Astrocyte of the spinal cord (primary cell): ENCODE data around the gene ASAP3.
A peak's percentile ranks its signal among the peaks of the same experiment; 100 is the strongest.

ENCODE experiments used
- DNase-seq: peaks from one replicate; pipeline ENCODE4 v3.0.0; 2011; ENCODE audit warnings: low read depth, low spot score
- H3K4me3 ChIP-seq: 2 replicates; pipeline ENCODE4 v1.5.1; 2011; ENCODE audit warnings: low read depth, mild to moderate bottlenecking, low read length, moderate library complexity
- CTCF ChIP-seq: IDR thresholded peaks from 2 replicates; pipeline ENCODE4 v1.5.1; 2012; ENCODE audit warnings: low read depth, mild to moderate bottlenecking, low read length, inconsistent platforms
- in situ Hi-C: cut with HindIII; loops from 2 replicates; pipeline ENCODE4 v1.10.0; 2017; ENCODE audit warnings: low sequenced_read_pairs

ASAP3 gene

GRCh38 chr1:23407016-23407630 is 76.9 kb downstream of the ASAP3 start:
- H3K4me3 ChIP-seq: no peak overlapping the region
- no peak for TF ChIP-seq CTCF
- no peak for DNase-seq
- in situ Hi-C loops: no loop called here

DNA sequence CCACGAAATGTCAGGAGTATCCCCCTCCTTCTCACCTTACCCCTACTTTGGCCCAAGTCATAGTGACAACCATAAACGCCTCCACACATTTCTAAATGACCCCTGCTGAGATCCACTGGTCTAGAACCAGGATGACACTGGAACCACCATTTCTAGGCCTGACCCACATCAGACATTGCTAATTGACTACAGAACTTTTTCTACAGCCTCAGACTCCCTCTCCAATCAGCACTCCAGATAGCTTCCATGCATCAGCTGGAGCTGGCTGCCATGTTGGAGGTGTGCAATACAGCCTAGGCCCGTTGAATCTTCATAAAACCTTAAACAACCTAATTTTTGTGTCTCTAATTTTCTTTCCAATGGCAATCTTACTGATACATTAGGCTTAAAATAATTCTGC is 78.0 kb downstream of the ASAP3 start:
- TF ChIP-seq CTCF: no peak
- DNase-seq: no peak
- in situ Hi-C loops: no loop called here
- no peak overlapping the region for H3K4me3 ChIP-seq

DNA sequence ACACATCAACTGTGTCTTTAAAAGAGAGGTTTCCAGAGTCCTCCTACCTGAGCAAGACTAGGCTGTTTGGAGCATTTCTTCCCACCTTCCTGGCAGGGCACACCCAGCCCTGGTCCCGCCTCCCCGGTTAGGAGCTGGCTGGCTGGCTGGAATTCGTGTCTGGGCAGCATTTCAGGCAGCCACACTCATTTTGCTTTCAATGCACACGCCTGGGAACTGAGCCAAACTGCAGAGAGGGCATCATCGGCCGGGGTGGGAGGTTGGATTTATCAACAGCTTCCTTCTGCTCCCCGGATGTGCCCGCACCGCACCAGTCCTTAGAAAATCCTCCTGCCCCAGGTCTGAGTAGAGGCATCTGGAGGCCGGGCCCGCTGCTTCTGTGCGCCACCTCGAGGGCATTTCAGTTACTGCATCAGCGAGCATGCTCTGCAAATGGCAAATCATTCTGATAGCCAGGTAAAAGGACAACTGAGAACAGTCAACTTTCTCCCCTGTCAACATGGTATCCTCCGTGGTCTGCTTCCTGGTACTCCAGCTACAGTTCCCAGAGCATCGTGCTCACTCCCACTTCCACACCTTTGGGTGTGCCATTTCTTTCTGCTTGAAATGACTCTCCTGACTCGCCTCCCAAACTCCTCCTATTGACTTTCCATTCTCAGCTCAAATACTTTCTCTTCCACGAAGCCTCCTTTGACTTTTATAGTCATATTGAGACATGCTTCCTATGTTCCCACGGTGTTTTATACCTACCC is 80.1 kb downstream of the ASAP3 start:
- H3K4me3 ChIP-seq: no peak overlapping the region
- in situ Hi-C loops: no loop called here
- peak; percentile 96 for TF ChIP-seq CTCF
- peak; percentile 94 for DNase-seq

DNA sequence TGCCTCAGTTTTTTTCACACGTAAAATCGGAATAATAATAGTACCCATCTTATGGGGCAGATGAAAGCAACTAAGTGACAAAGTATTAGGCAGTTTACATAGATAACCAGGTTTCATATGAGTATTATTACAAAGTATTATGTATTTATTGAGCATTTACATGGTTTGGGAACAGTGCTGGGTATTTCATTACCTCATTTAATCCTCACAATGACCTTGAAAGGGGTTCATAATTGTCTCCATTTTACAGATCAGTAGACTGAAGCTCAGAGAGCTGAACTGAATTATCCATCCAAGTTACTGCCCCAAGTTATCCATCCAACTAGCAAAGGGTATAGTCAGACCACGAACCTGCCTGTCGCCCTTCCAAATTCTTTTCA is 80.6 kb downstream of the ASAP3 start:
- H3K4me3 ChIP-seq: no peak overlapping the region
- no peak for TF ChIP-seq CTCF
- no peak for DNase-seq
- in situ Hi-C loops: no loop called here

DNA sequence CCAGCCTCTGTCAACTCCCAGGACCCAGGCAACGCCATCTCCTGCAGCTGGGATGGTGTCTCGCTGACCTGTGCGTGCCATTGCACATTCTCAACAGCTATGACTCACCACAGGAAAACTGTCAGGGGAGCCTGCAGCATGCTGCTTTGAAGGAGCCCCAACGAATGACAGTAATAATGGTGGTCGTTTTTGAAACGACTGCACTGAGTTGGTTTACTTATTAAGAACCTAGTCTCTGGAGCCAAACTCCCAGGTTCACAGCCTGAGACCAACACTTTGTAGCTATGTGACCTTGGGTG is 81.0 kb downstream of the ASAP3 start:
- DNase-seq: peak; percentile 77
- TF ChIP-seq CTCF: no peak
- in situ Hi-C loops: no loop called here
- H3K4me3 ChIP-seq: no peak overlapping the region

DNA sequence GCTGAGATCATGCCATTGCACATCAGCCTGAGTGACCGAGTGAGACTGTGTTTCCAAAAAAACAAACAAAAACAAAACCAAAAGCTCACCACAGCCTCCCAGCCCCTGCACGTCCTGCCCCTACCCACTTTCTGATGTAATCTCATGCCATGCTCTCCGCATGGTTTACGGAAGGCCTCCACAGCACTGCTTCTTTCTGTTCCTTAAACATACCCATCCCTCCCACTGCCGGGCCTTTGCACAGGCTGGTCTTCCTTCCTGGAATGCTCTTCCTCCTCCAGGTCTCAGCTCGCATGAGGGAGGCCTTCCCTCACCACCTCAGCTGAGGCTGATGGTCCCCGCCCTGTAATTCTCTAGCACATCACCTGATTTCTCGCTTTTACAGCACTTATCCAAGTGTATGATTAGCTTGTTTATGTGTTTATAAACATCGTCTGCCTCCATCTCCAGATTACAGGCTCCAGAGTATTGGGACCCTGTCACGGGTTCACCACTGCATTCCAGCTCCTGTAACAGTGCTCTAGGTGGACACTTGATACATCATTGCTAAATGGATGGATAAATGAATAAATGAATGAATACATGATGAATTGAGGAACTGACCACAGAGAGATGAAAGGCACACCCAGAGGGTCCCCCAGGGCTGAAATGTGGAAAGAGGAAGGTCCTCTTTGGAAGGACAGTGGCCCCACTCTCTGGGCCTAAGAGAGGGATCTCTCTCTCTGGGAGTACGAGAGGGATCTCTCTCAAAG is 81.5 kb downstream of the ASAP3 start:
- in situ Hi-C loops: no loop called here
- TF ChIP-seq CTCF: no peak
- DNase-seq: no peak
- no peak overlapping the region for H3K4me3 ChIP-seq
